Measurements from ENCODE around the gene NVL.
A peak's percentile ranks its signal among the peaks of the same experiment; 100 is the strongest.

NVL gene

GRCh38 chr1:224245188-224245587 is 84.8 kb downstream of the NVL start:
- no peak for TF ChIP-seq POLR2AphosphoS5 (IDR thresholded peaks at IDR 0.05; ENCODE audit: low read depth, low read length)
- peak; percentile 30 for TF ChIP-seq FOXP2 (optimal IDR thresholded peaks at IDR 0.05; ENCODE audit: borderline replicate concordance, extremely low read depth, extremely low read length, insufficient read depth)
- TF ChIP-seq, protein P1, sequence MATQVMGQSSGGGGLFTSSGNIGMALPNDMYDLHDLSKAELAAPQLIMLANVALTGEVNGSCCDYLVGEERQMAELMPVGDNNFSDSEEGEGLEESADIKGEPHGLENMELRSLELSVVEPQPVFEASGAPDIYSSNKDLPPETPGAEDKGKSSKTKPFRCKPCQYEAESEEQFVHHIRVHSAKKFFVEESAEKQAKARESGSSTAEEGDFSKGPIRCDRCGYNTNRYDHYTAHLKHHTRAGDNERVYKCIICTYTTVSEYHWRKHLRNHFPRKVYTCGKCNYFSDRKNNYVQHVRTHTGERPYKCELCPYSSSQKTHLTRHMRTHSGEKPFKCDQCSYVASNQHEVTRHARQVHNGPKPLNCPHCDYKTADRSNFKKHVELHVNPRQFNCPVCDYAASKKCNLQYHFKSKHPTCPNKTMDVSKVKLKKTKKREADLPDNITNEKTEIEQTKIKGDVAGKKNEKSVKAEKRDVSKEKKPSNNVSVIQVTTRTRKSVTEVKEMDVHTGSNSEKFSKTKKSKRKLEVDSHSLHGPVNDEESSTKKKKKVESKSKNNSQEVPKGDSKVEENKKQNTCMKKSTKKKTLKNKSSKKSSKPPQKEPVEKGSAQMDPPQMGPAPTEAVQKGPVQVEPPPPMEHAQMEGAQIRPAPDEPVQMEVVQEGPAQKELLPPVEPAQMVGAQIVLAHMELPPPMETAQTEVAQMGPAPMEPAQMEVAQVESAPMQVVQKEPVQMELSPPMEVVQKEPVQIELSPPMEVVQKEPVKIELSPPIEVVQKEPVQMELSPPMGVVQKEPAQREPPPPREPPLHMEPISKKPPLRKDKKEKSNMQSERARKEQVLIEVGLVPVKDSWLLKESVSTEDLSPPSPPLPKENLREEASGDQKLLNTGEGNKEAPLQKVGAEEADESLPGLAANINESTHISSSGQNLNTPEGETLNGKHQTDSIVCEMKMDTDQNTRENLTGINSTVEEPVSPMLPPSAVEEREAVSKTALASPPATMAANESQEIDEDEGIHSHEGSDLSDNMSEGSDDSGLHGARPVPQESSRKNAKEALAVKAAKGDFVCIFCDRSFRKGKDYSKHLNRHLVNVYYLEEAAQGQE (IDR thresholded peaks at IDR 0.05; ENCODE audit: insufficient read depth in 1 of 2, low read depth in 2 of 2, low read length in 2 of 2) = no peak

DNA sequence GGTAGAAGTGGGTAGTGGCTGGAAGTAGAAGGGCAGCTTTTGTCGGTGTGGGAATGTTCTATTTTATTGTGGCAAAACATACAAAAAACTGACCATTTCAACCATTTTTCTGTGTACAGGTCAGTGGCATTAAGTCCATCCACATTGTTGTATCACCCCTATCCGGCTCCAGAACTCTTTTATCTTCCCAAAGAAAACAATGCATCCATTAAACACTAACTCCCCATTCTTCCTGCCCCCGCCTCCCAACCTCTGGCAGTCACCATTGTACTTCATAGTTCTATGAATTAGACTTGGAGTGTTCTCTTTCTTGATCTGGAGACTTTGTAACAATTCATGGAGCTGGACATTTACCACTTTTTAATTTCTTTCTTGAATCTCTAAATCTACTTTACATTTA is 91.2 kb downstream of the NVL start:
- TF ChIP-seq SIN3A (IDR thresholded peaks at IDR 0.05; ENCODE audit: borderline replicate concordance, insufficient read depth, low read length) (no peak), TAF1 (IDR thresholded peaks at IDR 0.05; ENCODE audit: borderline replicate concordance, insufficient read depth, low read length) (no peak), FOXP2 (optimal IDR thresholded peaks at IDR 0.05; ENCODE audit: borderline replicate concordance, extremely low read depth, extremely low read length, insufficient read depth) (no peak), POLR2AphosphoS5 (IDR thresholded peaks at IDR 0.05; ENCODE audit: low read depth, low read length) (no peak)
- TF ChIP-seq, protein P1 (IDR thresholded peaks at IDR 0.05; ENCODE audit: insufficient read depth in 1 of 2, low read depth in 2 of 2, low read length in 2 of 2) = no peak

DNA sequence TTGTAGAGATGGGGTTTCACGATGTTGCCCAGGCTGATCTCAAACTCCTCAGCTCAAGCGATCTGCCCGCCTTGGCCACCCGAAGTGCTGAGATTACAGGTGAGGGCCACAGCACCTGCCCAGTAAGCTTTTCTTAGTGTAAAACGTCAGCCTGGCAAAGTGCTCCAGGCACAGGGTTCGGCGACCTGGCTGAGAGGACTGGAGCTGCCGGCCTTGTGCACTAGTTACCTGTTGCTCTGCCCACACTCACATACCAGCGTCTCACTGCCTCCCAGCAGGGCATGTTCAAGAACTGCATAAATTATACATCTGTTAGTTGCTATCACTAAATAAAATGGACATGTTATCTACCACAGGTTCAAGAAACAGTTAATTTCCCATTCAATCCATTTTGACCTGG is 91.8 kb downstream of the NVL start:
- TF ChIP-seq SIN3A (IDR thresholded peaks at IDR 0.05; ENCODE audit: borderline replicate concordance, insufficient read depth, low read length) (no peak), TAF1 (IDR thresholded peaks at IDR 0.05; ENCODE audit: borderline replicate concordance, insufficient read depth, low read length) (no peak), FOXP2 (optimal IDR thresholded peaks at IDR 0.05; ENCODE audit: borderline replicate concordance, extremely low read depth, extremely low read length, insufficient read depth) (no peak), POLR2AphosphoS5 (IDR thresholded peaks at IDR 0.05; ENCODE audit: low read depth, low read length) (no peak)
- TF ChIP-seq, protein P1 (IDR thresholded peaks at IDR 0.05; ENCODE audit: insufficient read depth in 1 of 2, low read depth in 2 of 2, low read length in 2 of 2) = no peak

DNA sequence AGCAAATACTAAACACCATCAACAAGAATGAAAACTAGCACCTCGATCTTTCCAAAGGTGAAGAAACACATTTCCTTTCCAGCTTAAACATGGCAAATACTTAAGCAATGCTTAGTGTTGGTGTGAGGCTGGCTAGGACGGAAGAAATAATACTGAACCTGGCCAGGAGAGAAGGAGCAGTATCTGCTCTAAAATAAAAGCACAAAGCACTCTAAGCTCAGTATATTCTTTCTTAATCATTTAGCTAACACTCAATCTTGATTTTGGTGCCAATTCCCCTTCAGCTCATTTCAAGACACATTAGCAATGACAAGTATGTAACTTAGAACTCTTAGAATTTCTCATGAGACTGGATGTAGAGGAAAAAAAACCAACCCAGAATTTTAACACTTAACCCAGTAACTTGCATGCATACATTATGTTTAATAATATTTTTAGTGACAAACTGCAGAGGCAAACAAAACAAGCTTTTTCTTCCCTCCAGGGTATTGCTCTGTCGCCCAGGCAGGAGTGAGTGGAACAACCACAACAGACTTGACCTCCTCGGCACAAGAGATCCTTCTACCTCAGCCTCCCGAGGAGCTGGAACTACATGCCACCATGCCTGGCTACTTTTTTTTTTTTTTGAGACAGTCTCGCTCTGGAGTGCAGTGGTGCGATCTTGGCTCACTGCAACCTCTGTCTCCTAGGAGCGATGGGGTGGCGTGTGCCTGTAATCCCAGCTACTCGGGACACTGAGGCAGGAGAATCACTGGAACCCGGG is 92.7 kb downstream of the NVL start:
- TF ChIP-seq POLR2AphosphoS5 (IDR thresholded peaks at IDR 0.05; ENCODE audit: low read depth, low read length) (no peak), FOXP2 (optimal IDR thresholded peaks at IDR 0.05; ENCODE audit: borderline replicate concordance, extremely low read depth, extremely low read length, insufficient read depth) (no peak), TAF1 (IDR thresholded peaks at IDR 0.05; ENCODE audit: borderline replicate concordance, insufficient read depth, low read length) (no peak), SIN3A (IDR thresholded peaks at IDR 0.05; ENCODE audit: borderline replicate concordance, insufficient read depth, low read length) (no peak)
- TF ChIP-seq, protein P1 (IDR thresholded peaks at IDR 0.05; ENCODE audit: insufficient read depth in 1 of 2, low read depth in 2 of 2, low read length in 2 of 2) = no peak
